SK-N-SH (cell line): ENCODE results near the gene ADD1. TPM values are rescaled to one million over a fixed set of nuclear protein-coding genes. Genes with fewer than 3 reads are reported as not detected.

Experiments used
- CTCF ChIA-PET: fragments of 300-600, 350-600 bp; formaldehyde crosslinking; extraction: SDS; loops from one replicate; lab custom pipeline; 2021; lab: Yijun Ruan, JAX
- POLR2A ChIA-PET: fragments of 350-600 bp; sonication (Branson Sonifier 250); formaldehyde crosslinking; extraction: SDS; loops from one replicate; lab custom pipeline; 2020; ENCODE audit warnings: antibody characterized with exemption, inconsistent platforms; lab: Yijun Ruan, JAX
- DNase-seq: peaks from one replicate; pipeline ENCODE4 v3.0.0; 2012
- H2AFZ ChIP-seq: fragments of 200-600 bp; sonication (generic); 2 replicates; pipeline ENCODE4 v1.8.1; 2016; ENCODE audit warnings: antibody characterized with exemption, mild to moderate bottlenecking, low read depth
- H3F3A ChIP-seq: fragments of 200-600 bp; sonication (generic); replicated peaks from 2 replicates; pipeline ENCODE3; 2016; ENCODE audit warnings: antibody characterized with exemption, mild to moderate bottlenecking; ENCODE audit not compliant: insufficient read depth
- H3K27ac ChIP-seq, 2 experiments: fragments of 200-500 bp in 1 of 2; fragments of 200-600 bp in 1 of 2; sonication (Bioruptor generic) in 1 of 2; sonication (generic), shearing (Covaris generic) in 1 of 2; 2 replicates each; pipeline versions ENCODE4 v1.5.1 to v1.6.1; 2014 to 2016; ENCODE audit warnings: low read depth in 2 of 2, inconsistent platforms in 1 of 2, low read length in 1 of 2, mild to moderate bottlenecking in 1 of 2, mixed read lengths in 1 of 2
- H3K27me3 ChIP-seq: fragments of 200-600 bp; sonication (generic), shearing (Covaris generic); 2 replicates; pipeline ENCODE4 v1.6.1; 2016; ENCODE audit warnings: mixed run types; ENCODE audit not compliant: insufficient read depth
- H3K36me3 ChIP-seq, 2 experiments: fragments of 200-500 bp in 1 of 2; fragments of 200-600 bp in 1 of 2; sonication (Bioruptor generic) in 1 of 2; sonication (generic) in 1 of 2; replicated peaks in 1 of 2; 2 replicates each; pipeline versions ENCODE3 to v1.5.1; 2014 to 2016; ENCODE audit warnings: low read length in 1 of 2, mild to moderate bottlenecking in 1 of 2; ENCODE audit not compliant: insufficient read depth in 2 of 2, control insufficient read depth in 1 of 2
- H3K4me1 ChIP-seq, 2 experiments: fragments of 200-500 bp in 1 of 2; fragments of 200-600 bp in 1 of 2; sonication (Bioruptor generic) in 1 of 2; sonication (generic), shearing (Covaris generic) in 1 of 2; 2 replicates each; pipeline versions ENCODE4 v1.5.1 to v1.6.1; 2014 to 2016; ENCODE audit warnings: low read depth in 1 of 2, low read length in 1 of 2, mixed run types in 1 of 2; ENCODE audit not compliant: insufficient read depth in 2 of 2, control insufficient read depth in 1 of 2
- H3K4me2 ChIP-seq: fragments of 200-600 bp; sonication (generic), shearing (Covaris generic); 2 replicates; pipeline ENCODE4 v1.6.1; 2017; ENCODE audit warnings: mixed run types
- H3K4me3 ChIP-seq, 2 experiments: fragments of 200-500 bp in 1 of 2; fragments of 200-600 bp in 1 of 2; sonication (Bioruptor generic) in 1 of 2; sonication (generic), shearing (Covaris generic) in 1 of 2; 2 replicates each; pipeline versions ENCODE4 v1.5.1 to v1.8.1; 2014 to 2016; ENCODE audit warnings: low read depth in 2 of 2, inconsistent platforms in 1 of 2, low read length in 1 of 2, mild to moderate bottlenecking in 1 of 2, mixed read lengths in 1 of 2, moderate library complexity in 1 of 2
- H3K79me2 ChIP-seq: fragments of 200-600 bp; sonication (generic); 2 replicates; pipeline ENCODE4 v1.8.1; 2017; ENCODE audit warnings: mild to moderate bottlenecking; ENCODE audit not compliant: insufficient read depth
- H3K9ac ChIP-seq: fragments of 200-600 bp; sonication (generic); 2 replicates; pipeline ENCODE4 v1.6.1; 2017; ENCODE audit warnings: mixed run types
- H3K9me2 ChIP-seq: fragments of 200-600 bp; sonication (generic); 2 replicates; pipeline ENCODE4 v1.6.1; 2017; ENCODE audit warnings: mixed run types
- H3K9me3 ChIP-seq: fragments of 200-600 bp; sonication (generic); 2 replicates; pipeline ENCODE4 v1.6.1; 2017; ENCODE audit warnings: mixed run types, mild to moderate bottlenecking, moderate library complexity
- H4K20me1 ChIP-seq: fragments of 200-600 bp; sonication (generic); 2 replicates; pipeline ENCODE4 v1.6.1; 2017; ENCODE audit warnings: mild to moderate bottlenecking, mixed run types; ENCODE audit not compliant: insufficient read depth
- CHD2 ChIP-seq: fragments of 150-350 bp; IDR thresholded peaks from 2 replicates; pipeline ENCODE4 v1.6.1; 2018; ENCODE audit warnings: low read length; ENCODE audit not compliant: partially characterized antibody
- ELF1 ChIP-seq: IDR thresholded peaks from 2 replicates; pipeline ENCODE4 v1.4.0; 2012
- EP300 ChIP-seq, 2 experiments: IDR thresholded peaks; 2 replicates each; pipeline versions ENCODE4 v1.4.0 to v1.6.1; 2012; ENCODE audit warnings: borderline replicate concordance in 1 of 2, low read depth in 1 of 2, low read length in 1 of 2
- FOXJ3 ChIP-seq: sonication (generic); formaldehyde crosslinking; IDR thresholded peaks from 2 replicates; pipeline ENCODE4 v1.5.1; 2020; ENCODE audit warnings: mild to moderate bottlenecking, missing genetic modification reagents
- JUND ChIP-seq: IDR thresholded peaks from 2 replicates; pipeline ENCODE4 v1.4.0; 2012
- MAX ChIP-seq: IDR thresholded peaks from 2 replicates; pipeline ENCODE4 v1.4.0; 2012; ENCODE audit warnings: low read depth
- MXI1 ChIP-seq: IDR thresholded peaks from 2 replicates; pipeline ENCODE4 v1.6.1; 2012; ENCODE audit warnings: mild to moderate bottlenecking, low read depth, low read length, improper control_type of control experiment
- NFIC ChIP-seq: IDR thresholded peaks from 2 replicates; pipeline ENCODE4 v1.4.0; 2012; ENCODE audit warnings: borderline replicate concordance
- PBX3 ChIP-seq: IDR thresholded peaks from 2 replicates; pipeline ENCODE4; 2012
- RAD21 ChIP-seq: IDR thresholded peaks from 2 replicates; pipeline ENCODE4 v1.6.1; 2012; ENCODE audit warnings: mild to moderate bottlenecking, low read length
- RFX5 ChIP-seq: IDR thresholded peaks from 2 replicates; pipeline ENCODE4 v1.6.1; 2012; ENCODE audit warnings: mild to moderate bottlenecking, improper control_type of control experiment, low read length
- SMC3 ChIP-seq: IDR thresholded peaks from 2 replicates; pipeline ENCODE4 v1.6.1; 2012; ENCODE audit warnings: low read depth, low read length, improper control_type of control experiment
- TAF1 ChIP-seq: IDR thresholded peaks from 2 replicates; pipeline ENCODE4 v1.6.1; 2012; ENCODE audit warnings: low read depth, mild to moderate bottlenecking, low read length, moderate library complexity, borderline replicate concordance
- USF1 ChIP-seq: IDR thresholded peaks from 2 replicates; pipeline ENCODE4 v1.4.0; 2012; ENCODE audit warnings: low read depth, borderline replicate concordance
- USF2 ChIP-seq: fragments of 150-350 bp; IDR thresholded peaks from 2 replicates; pipeline ENCODE4 v1.6.1; 2017; ENCODE audit warnings: antibody characterized with exemption, low read length, low read depth, borderline replicate concordance
- WGBS: methylation state at CpG from one replicate; pipeline ENCODE4 v1.1.6; 2017; ENCODE audit warnings: low lambda C conversion rate; 5-methylcytosine and 5-hydroxymethylcytosine counted together
- polyA plus RNA-seq, 3 experiments: library from polyadenylated mRNA; depleted of rRNA; stranded (reverse); fragments of >200 nt; gene quantifications; 2 replicates each; pipeline ENCODE4 v1.2.3, GENCODE V29; 2012

ADD1 gene
- polyA plus RNA-seq, 1 of the 3 experiments (the other 2 are of a cell fraction) = 155 TPM

- TF ChIP-seq CHD2 (no peak), SMC3 (no peak), NFIC (no peak), RFX5 (no peak), MXI1 (no peak), EP300 (IDR thresholded peaks at IDR 0.05; ENCODE audit: borderline replicate concordance in 1 of 2, low read depth in 1 of 2, low read length in 1 of 2) (no peak), ELF1 (no peak), PBX3 (no peak), USF2 (no peak), JUND (no peak), USF1 (no peak), RAD21 (no peak), MAX (no peak), TAF1 (no peak), FOXJ3 (no peak)
- H3K4me1 ChIP-seq = peaks cover 0 to 10% of the 10 kb centered on the region in 2 experiments; a peak in 3 of 4 replicates
- POLR2A ChIA-PET = interaction anchor here (0.6 kb wide), 1 partner anchor 456 kb away, joined by 3 read pairs; no protein-coding TSS in a partner anchor
- peaks cover 95% of the 10 kb centered on the region for H3K79me2 ChIP-seq
- no peak overlapping the region for H3K4me3 ChIP-seq
- no peak overlapping the region for H2AFZ ChIP-seq
- no peaks in the 10 kb centered on the region for H3K27me3 ChIP-seq
- H3K9me2 ChIP-seq = no peaks in the 10 kb centered on the region
- no peaks in the 10 kb centered on the region for H3K9me3 ChIP-seq
- DNase-seq = no peak
- CTCF ChIA-PET = interaction anchor here (0.9 kb wide), 1 partner anchor 37 kb away, joined by 3 read pairs; no protein-coding TSS in a partner anchor
- H3K9ac ChIP-seq = no peak overlapping the region
- no peak overlapping the region for H3K27ac ChIP-seq
- H3K36me3 ChIP-seq = peaks cover 0 to 1% of the 10 kb centered on the region in 2 experiments
- H4K20me1 ChIP-seq = peaks cover 85% of the 10 kb centered on the region
- H3K4me2 ChIP-seq = no peak overlapping the region
- H3F3A ChIP-seq = peaks cover 20% of the 10 kb centered on the region
- WGBS = 98% methylated on average over 2 of the region's 2 CpGs
Measured at GRCh38 chr4:2848449-2848848, 4.8 kb downstream of the ADD1 start.
